Stimulated activated CD4-positive, alpha-beta T cell treated with anti-CD3 and anti-CD28 coated beads, Interleukin-2, amount 100 ng/mL, for 48 hours (primary cell): ENCODE results near the gene RIMS1.

Experiments used
- DNase-seq, 2 donors: peaks; one replicate each; pipeline ENCODE4 v3.0.0-alpha.2; 2020

The RIMS1 gene

GRCh38 chr6:72102561-72102960 lies 216.2 kb downstream of the RIMS1 start:
- DNase-seq, result no peak

- no peak for DNase-seq
Observed at GRCh38 chr6:72111611-72112010, 225.3 kb downstream of the RIMS1 start.

GRCh38 chr6:72130327-72130726 lies 244.0 kb downstream of the RIMS1 start:
- DNase-seq, result no peak

- DNase-seq, result no peak
Observed at GRCh38 chr6:72132427-72132826, 246.1 kb downstream of the RIMS1 start.

GRCh38 chr6:72132851-72133250 lies 246.5 kb downstream of the RIMS1 start:
- no peak for DNase-seq

GRCh38 chr6:72133324-72133723 lies 247.0 kb downstream of the RIMS1 start:
- DNase-seq, result no peak

- no peak for DNase-seq
Observed at GRCh38 chr6:72140795-72141194, 254.4 kb downstream of the RIMS1 start.

- no peak for DNase-seq
Observed at GRCh38 chr6:72149715-72150114, 263.4 kb downstream of the RIMS1 start.

- DNase-seq, result no peak
Observed at GRCh38 chr6:72151742-72152141, 265.4 kb downstream of the RIMS1 start.

GRCh38 chr6:72175916-72176315 lies 289.6 kb downstream of the RIMS1 start:
- DNase-seq, result no peak

- no peak for DNase-seq
Observed at GRCh38 chr6:72182337-72183246, 296.2 kb downstream of the RIMS1 start.

GRCh38 chr6:72203983-72204382 lies 317.6 kb downstream of the RIMS1 start:
- DNase-seq, result no peak

GRCh38 chr6:72205500-72205899 lies 319.1 kb downstream of the RIMS1 start:
- DNase-seq, result no peak

GRCh38 chr6:72206606-72207005 lies 320.3 kb downstream of the RIMS1 start:
- DNase-seq, result no peak

- no peak for DNase-seq
Observed at GRCh38 chr6:72212686-72213085, 326.3 kb downstream of the RIMS1 start.

- DNase-seq, result no peak
Observed at GRCh38 chr6:72213654-72214053, 327.3 kb downstream of the RIMS1 start.

GRCh38 chr6:72216222-72217068 lies 330.1 kb downstream of the RIMS1 start:
- DNase-seq, result no peak

- no peak for DNase-seq
Observed at GRCh38 chr6:72217626-72218025, 331.3 kb downstream of the RIMS1 start.

- DNase-seq, result no peak
Observed at GRCh38 chr6:72218125-72218524, 331.8 kb downstream of the RIMS1 start.

- DNase-seq, result no peak
Observed at GRCh38 chr6:72219536-72219935, 333.2 kb downstream of the RIMS1 start.

GRCh38 chr6:72238021-72238420 lies 351.7 kb downstream of the RIMS1 start:
- no peak for DNase-seq

- DNase-seq, result no peak
Observed at GRCh38 chr6:72238900-72239299, 352.6 kb downstream of the RIMS1 start.

- DNase-seq, result no peak
Observed at GRCh38 chr6:72245565-72245964, 359.2 kb downstream of the RIMS1 start.

GRCh38 chr6:72246926-72247325 lies 360.6 kb downstream of the RIMS1 start:
- DNase-seq, result no peak
